Measurements from ENCODE around the gene HAL.

DNA sequence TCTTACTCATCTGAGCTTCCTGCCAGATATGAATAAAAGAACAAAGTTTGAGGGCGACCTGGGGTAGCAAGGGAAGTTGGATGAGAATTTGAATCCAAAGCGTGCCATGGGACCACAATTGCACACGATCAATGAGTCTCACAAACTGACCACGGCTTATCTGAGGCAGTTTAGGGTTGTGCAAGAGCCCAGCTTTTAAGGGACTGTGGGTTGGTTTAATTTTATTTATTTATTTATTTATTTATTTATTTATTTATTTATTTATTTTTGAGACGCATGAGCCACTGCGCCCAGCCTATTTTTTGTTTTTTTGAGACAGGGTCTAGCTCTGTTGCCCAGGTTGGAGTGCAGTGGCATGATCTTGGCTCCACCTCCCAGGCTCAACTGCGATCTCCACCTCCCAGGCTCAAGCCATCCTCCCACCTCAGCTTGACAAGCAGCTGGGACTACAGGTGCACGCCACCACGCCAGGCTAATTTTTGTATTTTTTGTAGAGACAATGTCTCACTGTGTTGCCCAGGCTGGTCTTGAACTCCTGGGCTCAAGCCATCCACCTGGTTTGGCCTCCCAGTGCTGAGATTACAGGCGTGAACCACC, 51.9 kb downstream of the HAL start:
- TF ChIP-seq, protein P1, sequence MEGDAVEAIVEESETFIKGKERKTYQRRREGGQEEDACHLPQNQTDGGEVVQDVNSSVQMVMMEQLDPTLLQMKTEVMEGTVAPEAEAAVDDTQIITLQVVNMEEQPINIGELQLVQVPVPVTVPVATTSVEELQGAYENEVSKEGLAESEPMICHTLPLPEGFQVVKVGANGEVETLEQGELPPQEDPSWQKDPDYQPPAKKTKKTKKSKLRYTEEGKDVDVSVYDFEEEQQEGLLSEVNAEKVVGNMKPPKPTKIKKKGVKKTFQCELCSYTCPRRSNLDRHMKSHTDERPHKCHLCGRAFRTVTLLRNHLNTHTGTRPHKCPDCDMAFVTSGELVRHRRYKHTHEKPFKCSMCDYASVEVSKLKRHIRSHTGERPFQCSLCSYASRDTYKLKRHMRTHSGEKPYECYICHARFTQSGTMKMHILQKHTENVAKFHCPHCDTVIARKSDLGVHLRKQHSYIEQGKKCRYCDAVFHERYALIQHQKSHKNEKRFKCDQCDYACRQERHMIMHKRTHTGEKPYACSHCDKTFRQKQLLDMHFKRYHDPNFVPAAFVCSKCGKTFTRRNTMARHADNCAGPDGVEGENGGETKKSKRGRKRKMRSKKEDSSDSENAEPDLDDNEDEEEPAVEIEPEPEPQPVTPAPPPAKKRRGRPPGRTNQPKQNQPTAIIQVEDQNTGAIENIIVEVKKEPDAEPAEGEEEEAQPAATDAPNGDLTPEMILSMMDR (IDR thresholded peaks at IDR 0.05; ENCODE audit: poor library complexity), result no peak
- no peak for TF ChIP-seq EZH2 (IDR thresholded peaks at IDR 0.05; ENCODE audit: borderline replicate concordance)
